ENCODE data around the gene KCNJ16.
A peak's percentile ranks its signal among the peaks of the same experiment; 100 is the strongest.

KCNJ16 gene

GRCh38 chr17:70134777-70135176 lies 59.8 kb downstream of the KCNJ16 start:
- no peak for DNase-seq

GRCh38 chr17:70136131-70136530 lies 61.1 kb downstream of the KCNJ16 start:
- DNase-seq: no peak

GRCh38 chr17:70137451-70138230 lies 62.6 kb downstream of the KCNJ16 start:
- no peak for DNase-seq

GRCh38 chr17:70138291-70138865 lies 63.4 kb downstream of the KCNJ16 start:
- no peak for DNase-seq

GRCh38 chr17:70139449-70139993 lies 64.5 kb downstream of the KCNJ16 start:
- no peak for DNase-seq

- DNase-seq: peak; percentile 24
These were observed 69.3 kb downstream of the KCNJ16 start for GRCh38 chr17:70144260-70144846.

GRCh38 chr17:70153210-70153609 lies 78.2 kb downstream of the KCNJ16 start:
- no peak for DNase-seq

GRCh38 chr17:70157151-70157550 lies 82.1 kb downstream of the KCNJ16 start:
- DNase-seq: no peak

- DNase-seq: no peak
These were observed 83.2 kb downstream of the KCNJ16 start for GRCh38 chr17:70158180-70158579.

GRCh38 chr17:70158591-70158990 lies 83.6 kb downstream of the KCNJ16 start:
- DNase-seq: no peak

GRCh38 chr17:70159980-70160379 lies 85.0 kb downstream of the KCNJ16 start:
- no peak for DNase-seq

- no peak for DNase-seq
These were observed 86.5 kb downstream of the KCNJ16 start for GRCh38 chr17:70161519-70161918.

- DNase-seq: no peak
These were observed 90.4 kb downstream of the KCNJ16 start for GRCh38 chr17:70165383-70165782.

GRCh38 chr17:70166615-70167014 lies 91.6 kb downstream of the KCNJ16 start:
- DNase-seq: no peak

GRCh38 chr17:70168044-70168976 lies 93.3 kb downstream of the KCNJ16 start:
- no peak for DNase-seq

GRCh38 chr17:70168977-70169708 lies 94.1 kb downstream of the KCNJ16 start, which contains the start of gene KCNJ2:
Gene KCNJ2, plus strand, starts transcription at chr17:70169532. Its CDS starts 5,508 bp downstream, at chr17:70175040.
- DNase-seq: peak; percentile 76

GRCh38 chr17:70169709-70170597 lies 94.9 kb downstream of the KCNJ16 start:
- no peak for DNase-seq

GRCh38 chr17:70171159-70171558 lies 96.1 kb downstream of the KCNJ16 start:
- no peak for DNase-seq

GRCh38 chr17:70172449-70172848 lies 97.4 kb downstream of the KCNJ16 start:
- no peak for DNase-seq

- no peak for DNase-seq
These were observed 97.9 kb downstream of the KCNJ16 start for GRCh38 chr17:70172923-70173322.

- DNase-seq: no peak
These were observed 98.7 kb downstream of the KCNJ16 start for GRCh38 chr17:70173681-70174080.
